ENCODE data around the gene AK6. TPM values are rescaled to one million over a fixed set of nuclear protein-coding genes. Genes with fewer than 3 reads are reported as not detected.
"Not testable (repeated sequence)": the region's sequence is repeated elsewhere in the genome, so short reads cannot be mapped to it uniquely, and the experiment has no call there.

Gene AK6
- polyA plus RNA-seq (ENCODE audit: insufficient read length in 4 of 4), result 10 to 100 TPM; 62.8 to 94.8 (median 76.4) TPM

- peak; percentile 89 to 95 (median 92) for DNase-seq (ENCODE audit: low read depth in 4 of 4, low spot score in 2 of 4)
These were observed at the start of gene AK6, which contains the start of the genes RAD17 and TAF9 for GRCh38 chr5:69369340-69370121. Gene AK6, minus strand, starts transcription at chr5:69369520. Its CDS starts 30 bp downstream, at chr5:69369490. Gene RAD17, plus strand, starts transcription at chr5:69369818. Its CDS starts 2,391 bp downstream, at chr5:69372209. Gene TAF9, minus strand, starts transcription at chr5:69369520. Its CDS starts 3,783 bp downstream, at chr5:69365737.

- no peak for DNase-seq (ENCODE audit: low read depth in 4 of 4, low spot score in 2 of 4)
These were observed 49.2 kb upstream of the AK6 start for GRCh38 chr5:69418554-69418953.

GRCh38 chr5:69416699-69417098 is 47.4 kb upstream of the AK6 start:
- no peak for DNase-seq (ENCODE audit: low read depth in 4 of 4, low spot score in 2 of 4)

GRCh38 chr5:69416180-69416579 is 46.9 kb upstream of the AK6 start:
- no peak for DNase-seq (ENCODE audit: low read depth in 4 of 4, low spot score in 2 of 4)

GRCh38 chr5:69415584-69415958 is 46.3 kb upstream of the AK6 start:
- peak in 3 of 4 donors; percentile 20 to 24 (median 23) for DNase-seq (ENCODE audit: low read depth in 4 of 4, low spot score in 2 of 4)

- peak in 3 of 4 donors; percentile 57 to 73 (median 63) for DNase-seq (ENCODE audit: low read depth in 4 of 4, low spot score in 2 of 4)
These were observed 45.7 kb upstream of the AK6 start, which contains the start of gene MARVELD2 for GRCh38 chr5:69414885-69415583. Gene MARVELD2, plus strand, starts transcription at chr5:69415116. Its CDS starts 4,270 bp downstream, at chr5:69419386.

- DNase-seq (ENCODE audit: low read depth in 4 of 4, low spot score in 2 of 4), result no peak
These were observed 35.5 kb upstream of the AK6 start for GRCh38 chr5:69404659-69405330.

- DNase-seq (ENCODE audit: low read depth in 4 of 4, low spot score in 2 of 4), result no peak
These were observed 9.1 kb upstream of the AK6 start for GRCh38 chr5:69378376-69378775.

GRCh38 chr5:69374911-69375446 is 5.7 kb upstream of the AK6 start:
- no peak for DNase-seq (ENCODE audit: low read depth in 4 of 4, low spot score in 2 of 4)

- no peak for DNase-seq (ENCODE audit: low read depth in 4 of 4, low spot score in 2 of 4)
These were observed 3.1 kb upstream of the AK6 start for GRCh38 chr5:69372394-69372793.

- DNase-seq (ENCODE audit: low read depth in 4 of 4, low spot score in 2 of 4), result not testable (repeated sequence)
These were observed 1.0 kb upstream of the AK6 start for GRCh38 chr5:69370335-69370734.

- peak; percentile 38 to 50 (median 40) for DNase-seq (ENCODE audit: low read depth in 4 of 4, low spot score in 2 of 4)
These were observed 621 bp downstream of the AK6 start for GRCh38 chr5:69368458-69369339.

- no peak for DNase-seq (ENCODE audit: low read depth in 4 of 4, low spot score in 2 of 4)
These were observed 1.5 kb downstream of the AK6 start for GRCh38 chr5:69367697-69368279.

- no peak for DNase-seq (ENCODE audit: low read depth in 4 of 4, low spot score in 2 of 4)
These were observed 4.5 kb downstream of the AK6 start for GRCh38 chr5:69364850-69365249.

GRCh38 chr5:69364414-69364813 is 4.9 kb downstream of the AK6 start:
- DNase-seq (ENCODE audit: low read depth in 4 of 4, low spot score in 2 of 4), result no peak

GRCh38 chr5:69360442-69360841 is 8.9 kb downstream of the AK6 start:
- no peak for DNase-seq (ENCODE audit: low read depth in 4 of 4, low spot score in 2 of 4)

- no peak for DNase-seq (ENCODE audit: low read depth in 4 of 4, low spot score in 2 of 4)
These were observed 9.6 kb downstream of the AK6 start for GRCh38 chr5:69359699-69360098.

- no peak for DNase-seq (ENCODE audit: low read depth in 4 of 4, low spot score in 2 of 4)
These were observed 18.7 kb downstream of the AK6 start for GRCh38 chr5:69350664-69351063.

GRCh38 chr5:69343083-69343482 is 26.2 kb downstream of the AK6 start:
- no peak for DNase-seq (ENCODE audit: low read depth in 4 of 4, low spot score in 2 of 4)

Measured in left renal cortex interstitium (tissue), 4 donors.